ENCODE results near the gene VSX1.

VSX1 gene

GRCh38 chr20:25090492-25091429 is 8.8 kb upstream of the VSX1 start:
- no peak for TF ChIP-seq CTCF (IDR thresholded peaks at IDR 0.05; ENCODE audit: unreplicated experiment in 3 of 3)
- no peaks in the 10 kb centered on the region for H3K36me3 Mint-ChIP-seq (ENCODE audit: low read depth)
- no peak overlapping the region for H3K4me3 Mint-ChIP-seq
- H3K4me1 Mint-ChIP-seq = no peaks in the 10 kb centered on the region
- H3K27ac Mint-ChIP-seq = no peak overlapping the region
- H3K27me3 Mint-ChIP-seq (ENCODE audit: low read depth) = peaks cover 77% of the 10 kb centered on the region
- no peaks in the 10 kb centered on the region for H3K9me3 Mint-ChIP-seq

- Mint-ChIP-seq H3K9me3 (no peaks in the 10 kb centered on the region), H3K4me3 (no peak overlapping the region), H3K27ac (no peak overlapping the region), H3K27me3 (ENCODE audit: low read depth) (peaks cover 81% of the 10 kb centered on the region), H3K36me3 (ENCODE audit: low read depth) (no peaks in the 10 kb centered on the region), H3K4me1 (no peaks in the 10 kb centered on the region)
- no peak for TF ChIP-seq CTCF (IDR thresholded peaks at IDR 0.05; ENCODE audit: unreplicated experiment in 3 of 3)
Observed at GRCh38 chr20:25089662-25090061, 7.7 kb upstream of the VSX1 start.

GRCh38 chr20:25089096-25089495 is 7.2 kb upstream of the VSX1 start:
- Mint-ChIP-seq H3K4me3 (no peak overlapping the region), H3K27ac (no peak overlapping the region), H3K27me3 (ENCODE audit: low read depth) (peaks cover 82% of the 10 kb centered on the region), H3K36me3 (ENCODE audit: low read depth) (no peaks in the 10 kb centered on the region), H3K9me3 (no peaks in the 10 kb centered on the region), H3K4me1 (no peaks in the 10 kb centered on the region)
- no peak for TF ChIP-seq CTCF (IDR thresholded peaks at IDR 0.05; ENCODE audit: unreplicated experiment in 3 of 3)

GRCh38 chr20:25088267-25088666 is 6.3 kb upstream of the VSX1 start:
- no peak for TF ChIP-seq CTCF (IDR thresholded peaks at IDR 0.05; ENCODE audit: unreplicated experiment in 3 of 3)
- Mint-ChIP-seq H3K36me3 (ENCODE audit: low read depth) (no peaks in the 10 kb centered on the region), H3K27me3 (ENCODE audit: low read depth) (peaks cover 87% of the 10 kb centered on the region), H3K27ac (no peak overlapping the region), H3K9me3 (no peaks in the 10 kb centered on the region), H3K4me3 (no peak overlapping the region), H3K4me1 (no peaks in the 10 kb centered on the region)

GRCh38 chr20:25087186-25087929 is 5.4 kb upstream of the VSX1 start:
- H3K27ac Mint-ChIP-seq = no peak overlapping the region
- H3K4me3 Mint-ChIP-seq = no peak overlapping the region
- TF ChIP-seq CTCF (IDR thresholded peaks at IDR 0.05; ENCODE audit: unreplicated experiment in 3 of 3) = no peak
- H3K36me3 Mint-ChIP-seq (ENCODE audit: low read depth) = no peaks in the 10 kb centered on the region
- no peaks in the 10 kb centered on the region for H3K9me3 Mint-ChIP-seq
- no peaks in the 10 kb centered on the region for H3K4me1 Mint-ChIP-seq
- H3K27me3 Mint-ChIP-seq (ENCODE audit: low read depth) = peaks cover 93% of the 10 kb centered on the region

All from nephron (organoid).